OCI-LY7 (cell line): ENCODE measurements around the gene IGFBP6. TPM values are rescaled to one million over a fixed set of nuclear protein-coding genes. Genes with fewer than 3 reads are reported as not detected.

Experiments used
- BruUV-seq: library from RNA; stranded (reverse); fragments of 400-500 nt; replicated peaks from 2 replicates; lab custom pipeline; 2021; lab: Mats Ljungman, UMichigan
- CTCF ChIA-PET: fragments of 300-600 bp; sonication (Branson Sonifier 250); formaldehyde crosslinking; loops from one replicate; lab custom pipeline; 2022; ENCODE audit warnings: antibody characterized with exemption; ENCODE audit not compliant: unreplicated experiment; lab: Charles Lee
- POLR2A ChIA-PET: fragments of 300-600 bp; sonication (Branson Sonifier 250); formaldehyde crosslinking; loops from one replicate; lab custom pipeline; 2022; ENCODE audit warnings: antibody characterized with exemption; lab: Charles Lee
- DNase-seq: peaks from one replicate; pipeline ENCODE4 v3.0.0-alpha.2; 2015; ENCODE audit warnings: low spot score
- H2AFZ ChIP-seq: fragments of 200-600 bp; sonication (generic), shearing (Covaris generic); 2 replicates; pipeline ENCODE4 v1.6.1; 2014; ENCODE audit warnings: mild to moderate bottlenecking, antibody characterized with exemption, low read length, moderate library complexity
- H3K27ac ChIP-seq: fragments of 200-600 bp; sonication (generic); 2 replicates; pipeline ENCODE4 v1.5.1; 2014; ENCODE audit warnings: mixed run types, low read depth, mild to moderate bottlenecking, moderate library complexity, low read length, inconsistent platforms; ENCODE audit not compliant: poor library complexity, severe bottlenecking
- H3K36me3 ChIP-seq: fragments of 200-600 bp; sonication (generic); 2 replicates; pipeline ENCODE4 v1.6.1; 2014; ENCODE audit warnings: mild to moderate bottlenecking, antibody characterized with exemption, low read length, moderate library complexity, mixed read lengths; ENCODE audit not compliant: insufficient read depth
- H3K4me1 ChIP-seq: fragments of 200-600 bp; sonication (generic); 2 replicates; pipeline ENCODE4 v1.5.1; 2014; ENCODE audit warnings: mild to moderate bottlenecking, low read length; ENCODE audit not compliant: insufficient read depth, poor library complexity, severe bottlenecking
- H3K4me2 ChIP-seq: fragments of 200-600 bp; sonication (generic); 2 replicates; pipeline ENCODE4 v1.6.1; 2014; ENCODE audit warnings: mild to moderate bottlenecking, low read length
- H3K4me3 ChIP-seq: fragments of 200-600 bp; sonication (generic); 2 replicates; pipeline ENCODE4 v1.5.1; 2014; ENCODE audit warnings: mild to moderate bottlenecking, low read depth, low read length; ENCODE audit not compliant: poor library complexity, severe bottlenecking
- H3K79me2 ChIP-seq: fragments of 200-600 bp; sonication (generic); 2 replicates; pipeline ENCODE4 v1.6.1; 2016; ENCODE audit warnings: low read depth, mild to moderate bottlenecking, low read length, moderate library complexity, mixed read lengths; ENCODE audit not compliant: insufficient read depth
- H3K9me2 ChIP-seq: fragments of 200-600 bp; sonication (generic); 2 replicates; pipeline ENCODE4 v1.6.1; 2016; ENCODE audit warnings: mild to moderate bottlenecking, low read length, mixed read lengths; ENCODE audit not compliant: insufficient read depth
- H3K9me3 ChIP-seq: fragments of 200-600 bp; sonication (generic); 2 replicates; pipeline ENCODE4 v1.6.1; 2014; ENCODE audit warnings: mild to moderate bottlenecking, mixed run types, low read length, mixed read lengths
- H4K20me1 ChIP-seq: fragments of 200-600 bp; sonication (generic); 2 replicates; pipeline ENCODE4 v1.6.1; 2014; ENCODE audit warnings: mild to moderate bottlenecking, antibody characterized with exemption, low read length, moderate library complexity, mixed read lengths; ENCODE audit not compliant: insufficient read depth
- CTCF ChIP-seq: fragments of 200-600 bp; sonication (generic); conservative IDR thresholded peaks from 2 replicates; pipeline ENCODE4 v1.5.1; 2014; ENCODE audit warnings: mild to moderate bottlenecking, antibody characterized with exemption, low read length, moderate library complexity, mixed read lengths
- EZH2phosphoT487 ChIP-seq: fragments of 200-600 bp; sonication (generic); IDR thresholded peaks from 2 replicates; pipeline ENCODE4 v1.6.1; 2018; ENCODE audit warnings: low read depth, borderline replicate concordance, mild to moderate bottlenecking, mixed run types, antibody characterized with exemption, low read length, moderate library complexity, mixed read lengths
- intact Hi-C: fragments of 100-400 bp; cut with micrococcal nuclease; formaldehyde crosslinking; loops from one replicate; pipeline ENCODE4 v1.10.0; 2022; ENCODE audit not compliant: unreplicated experiment
- total RNA-seq, 2 experiments: library from RNA; depleted of rRNA in 1 of 2; stranded (reverse); fragments of >200 nt in 1 of 2; shearing (Covaris generic) in 1 of 2; gene quantifications; 2 replicates each; pipeline ENCODE4 v1.2.3, GENCODE V29; 2014 to 2022

IGFBP6 gene
- total RNA-seq, 2 experiments from 2014 or later: 2.9 TPM; not detected in 1

- ChIA-PET CTCF (no interaction called here), POLR2A (interaction anchor here (1.2 kb wide), 1 partner anchor 17 kb away, joined by 3 read pairs; no protein-coding TSS in a partner anchor)
- no peak overlapping the region for H2AFZ ChIP-seq
- H4K20me1 ChIP-seq: no peaks in the 10 kb centered on the region
- H3K9me2 ChIP-seq: no peaks in the 10 kb centered on the region
- H3K79me2 ChIP-seq: no peaks in the 10 kb centered on the region
- intact Hi-C loops: no loop called here
- no peaks in the 10 kb centered on the region for H3K9me3 ChIP-seq
- DNase-seq: no peak
- H3K36me3 ChIP-seq: no peaks in the 10 kb centered on the region
- peaks cover 24% of the 10 kb centered on the region for H3K4me1 ChIP-seq
- no TSS peak for BruUV-seq
- TF ChIP-seq CTCF (no peak; the same call in 1 of the 2 replicates), EZH2phosphoT487 (no peak)
- H3K4me2 ChIP-seq: no peak overlapping the region
- no peak overlapping the region for H3K27ac ChIP-seq
- no peak overlapping the region for H3K4me3 ChIP-seq
These were observed 48.6 kb upstream of the IGFBP6 start for GRCh38 chr12:53048780-53049401.

- no peak for DNase-seq
- Histone ChIP-seq H3K4me1 (peaks cover 25% of the 10 kb centered on the region), H3K9me2 (no peaks in the 10 kb centered on the region), H3K27ac (no peak within 1 kb of the TSS), H2AFZ (no peak within 1 kb of the TSS), H4K20me1 (no peaks in the 10 kb centered on the region), H3K4me2 (no peak within 1 kb of the TSS), H3K36me3 (no peaks in the 10 kb centered on the region), H3K4me3 (no peak within 1 kb of the TSS), H3K79me2 (no peaks in the 10 kb centered on the region), H3K9me3 (no peaks in the 10 kb centered on the region)
- POLR2A ChIA-PET: no interaction called here
- CTCF ChIA-PET: no interaction called here
- intact Hi-C loops: no loop called here
- TF ChIP-seq EZH2phosphoT487: no peak
- no peak for TF ChIP-seq CTCF
- BruUV-seq: no TSS peak
These were observed 47.7 kb upstream of the IGFBP6 start, which contains the start of gene TNS2 for GRCh38 chr12:53049571-53050318. TSS of gene TNS2 (plus strand) at chr12:53050065. CDS start at chr12:53050186, 121 bp downstream.
